B cell (primary cell): Measurements from ENCODE around the gene CCND2. TPM values are rescaled to one million over a fixed set of nuclear protein-coding genes. Genes with fewer than 3 reads are reported as not detected.
A peak's percentile ranks its signal among the peaks of the same experiment; 100 is the strongest.

Experiments
- ATAC-seq: fragments of 200-7000 bp; cut with Tn5 transposase; one replicate; pipeline ENCODE4 v1.10.0; 2021; ENCODE audit warnings: low read depth, mild to moderate bottlenecking, moderate number of reproducible peaks, moderate library complexity
- CTCF ChIA-PET: fragments of 350-600 bp; sonication (Branson Sonifier 250); formaldehyde crosslinking; loops from one replicate; lab custom pipeline; 2021; ENCODE audit warnings: antibody characterized with exemption, inconsistent platforms; lab: Charles Lee
- POLR2A ChIA-PET: fragments of 350-600 bp; sonication (Branson Sonifier 250); formaldehyde crosslinking; loops from one replicate; lab custom pipeline; 2021; ENCODE audit warnings: antibody characterized with exemption; lab: Charles Lee
- DNase-seq: peaks from one replicate; pipeline ENCODE4 v3.0.0; 2013
- H2AFZ ChIP-seq: 2 replicates; pipeline ENCODE4 v1.6.1; 2012; ENCODE audit warnings: mild to moderate bottlenecking, low read depth, low read length; ENCODE audit not compliant: insufficient read depth, poor library complexity, severe bottlenecking
- H3K27ac ChIP-seq, 2 donors: 1 replicate in 1 of 2; 2 replicates in 1 of 2; pipeline ENCODE4 v1.5.1; 2012 to 2013; ENCODE audit warnings: low read length in 2 of 2, mild to moderate bottlenecking in 2 of 2, moderate library complexity in 1 of 2
- H3K27me3 ChIP-seq, 4 experiments: fragments of 200-600 bp in 1 of 4; sonication (generic) in 1 of 4; replicated peaks in 1 of 4; 1 replicate in 2 of 4; 2 replicates in 2 of 4; pipeline versions ENCODE4 v1.6.1 to v1.7.0; 2013 to 2016; ENCODE audit warnings: low read length in 3 of 4, mild to moderate bottlenecking in 2 of 4, mixed read lengths in 1 of 4, moderate library complexity in 1 of 4; ENCODE audit not compliant: insufficient read depth in 4 of 4, control insufficient read depth in 3 of 4; ENCODE audit errors: control extremely low read depth in 1 of 4
- H3K36me3 ChIP-seq, 2 experiments: replicated peaks in 1 of 2; 1 replicate in 1 of 2; 2 replicates in 1 of 2; pipeline versions ENCODE4 v1.6.1 to v1.7.1; 2013; ENCODE audit warnings: low read length in 1 of 2; ENCODE audit not compliant: insufficient read depth in 2 of 2, control insufficient read depth in 1 of 2; ENCODE audit errors: control extremely low read depth in 1 of 2, extremely low read depth in 1 of 2
- H3K4me1 ChIP-seq, 2 donors: fragments of 200-600 bp in 1 of 2; sonication (generic) in 1 of 2; 1 replicate in 1 of 2; 2 replicates in 1 of 2; pipeline versions ENCODE4 v1.5.1 to v1.6.1; 2013 to 2017; ENCODE audit warnings: low read length in 2 of 2; ENCODE audit not compliant: control insufficient read depth in 2 of 2, insufficient read depth in 2 of 2
- H3K4me2 ChIP-seq: replicated peaks from 2 replicates; pipeline ENCODE3; 2012; ENCODE audit warnings: mild to moderate bottlenecking, low read depth, low read length; ENCODE audit not compliant: poor library complexity, severe bottlenecking
- H3K4me3 ChIP-seq, 5 experiments: fragments of 200-600 bp in 1 of 5; sonication (generic) in 1 of 5; 1 replicate in 3 of 5; 2 replicates in 2 of 5; pipeline versions ENCODE4 v1.5.1 to v1.7.0; 2011 to 2016; ENCODE audit warnings: low read length in 4 of 5, mild to moderate bottlenecking in 4 of 5, low read depth in 2 of 5, control low read depth in 1 of 5, moderate library complexity in 1 of 5; ENCODE audit not compliant: insufficient read depth in 1 of 5; ENCODE audit errors: control extremely low read depth in 1 of 5, extremely low read depth in 1 of 5
- H3K79me2 ChIP-seq: fragments of 200-600 bp; sonication (generic); one replicate; pipeline ENCODE4 v1.6.0; 2016; ENCODE audit warnings: low read length; ENCODE audit not compliant: control insufficient read depth, insufficient read depth
- H3K9ac ChIP-seq: fragments of 200-600 bp; sonication (generic); 2 replicates; pipeline ENCODE4 v1.6.1; 2017; ENCODE audit warnings: mild to moderate bottlenecking, low read length, moderate library complexity
- H3K9me3 ChIP-seq, 3 donors: one replicate each; pipeline versions ENCODE4 v1.6.1 to v1.7.1; 2013; ENCODE audit warnings: low read length in 2 of 3; ENCODE audit not compliant: control insufficient read depth in 2 of 3, insufficient read depth in 1 of 3; ENCODE audit errors: control extremely low read depth in 1 of 3
- H4K20me1 ChIP-seq: 2 replicates; pipeline ENCODE4 v1.6.0; 2012; ENCODE audit warnings: mild to moderate bottlenecking, low read length; ENCODE audit not compliant: insufficient read depth, control insufficient read depth, poor library complexity, severe bottlenecking
- H3K27ac Mint-ChIP-seq: one replicate; pipeline ENCODE4 v1.8.0; 2021; ENCODE audit warnings: mixed read lengths
- H3K27me3 Mint-ChIP-seq: one replicate; pipeline ENCODE4 v1.8.0; 2021; ENCODE audit warnings: mixed read lengths
- H3K4me1 Mint-ChIP-seq: one replicate; pipeline ENCODE4 v1.8.0; 2021; ENCODE audit warnings: mixed read lengths
- H3K4me3 Mint-ChIP-seq: one replicate; pipeline ENCODE4 v1.8.0; 2021; ENCODE audit warnings: mixed read lengths
- H3K9me3 Mint-ChIP-seq: one replicate; pipeline ENCODE4 v1.8.0; 2022; ENCODE audit warnings: mixed read lengths; ENCODE audit not compliant: insufficient read depth
- CTCF ChIP-seq: fragments of 200-600 bp; IDR thresholded peaks from one replicate; pipeline ENCODE4 v1.8.0; 2022; ENCODE audit warnings: antibody characterized with exemption, mild to moderate bottlenecking
- EZH2 ChIP-seq: IDR thresholded peaks from 2 replicates; pipeline ENCODE4 v1.6.1; 2012; ENCODE audit warnings: borderline replicate concordance, low read depth, mild to moderate bottlenecking, moderate library complexity, low read length; ENCODE audit not compliant: insufficient read depth, poor library complexity, severe bottlenecking
- WGBS: methylation state at CpG from one replicate; pipeline ENCODE4 v1.1.5; 2013; ENCODE audit warnings: missing lambda C conversion rate; ENCODE audit not compliant: insufficient coverage; 5-methylcytosine and 5-hydroxymethylcytosine counted together
- intact Hi-C: fragments of 100-400 bp; cut with micrococcal nuclease; formaldehyde crosslinking; loops from one replicate; pipeline ENCODE4 v1.10.0; 2022
- polyA plus RNA-seq: library from polyadenylated mRNA; depleted of rRNA; stranded (reverse); fragments of >200 nt; gene quantifications from 2 replicates; pipeline ENCODE4 v1.2.3, GENCODE V29; 2012
- total RNA-seq, 2 donors: library from RNA; stranded (reverse); fragments of 120-200 nt in 1 of 2; gene quantifications; 1 replicate in 1 of 2; 2 replicates in 1 of 2; pipeline versions ENCODE4 v1.2.3 to v1.2.4, GENCODE V29; 2013 to 2022

Gene CCND2
- total and polyA plus RNA-seq, 2 donors (not counting 1 experiment from before 2014, with no cell fraction given), result 9.2 to 20.6 TPM

- Histone ChIP-seq H4K20me1 (no peaks in the 10 kb centered on the region), H2AFZ (peak overlapping the region; percentile 83), H3K4me2 (peak overlapping the region; percentile 79), H3K27ac (peak overlapping the region; percentile 97 to 99), H3K36me3 (no peaks in the 10 kb centered on the region), H3K4me1 (peaks cover 19 to 39% of the 10 kb centered on the region in 2 donors), H3K9me3 (no peaks in the 10 kb centered on the region), H3K79me2 (peaks cover 15% of the 10 kb centered on the region), H3K27me3 (no peaks in the 10 kb centered on the region), H3K9ac (peak overlapping the region; percentile 91), H3K4me3 (peak overlapping the region; percentile 64 to 90 (median 77))
- under 1% methylated on average over 63 of the region's 73 CpGs for WGBS
- CTCF ChIA-PET, result interaction anchor here (0.6 to 12.6 kb wide), 17 partner anchors 8 to 383 kb away, joined by 3 to 396 read pairs (median 5); no protein-coding TSS in a partner anchor
- TF ChIP-seq CTCF (no peak), EZH2 (no peak)
- H3K27ac Mint-ChIP-seq, result peak overlapping the region; percentile 99
- ATAC-seq (peak; percentile 42), DNase-seq (peak; percentile 96)
- H3K4me1 Mint-ChIP-seq, result peaks cover 28% of the 10 kb centered on the region
- POLR2A ChIA-PET, result interaction anchor here (1.0 to 3.9 kb wide), 6 partner anchors 19 to 152 kb away, joined by 3 to 28 read pairs (median 7); no protein-coding TSS in a partner anchor
- no peaks in the 10 kb centered on the region for H3K9me3 Mint-ChIP-seq
- peak overlapping the region; percentile 99 for H3K4me3 Mint-ChIP-seq
- intact Hi-C loops, result loop anchor here (1.0 to 5.0 kb wide), 6 partner anchors 55 to 517 kb away; partner anchors contain the start of genes CRACR2A and PARP11
- H3K27me3 Mint-ChIP-seq, result no peaks in the 10 kb centered on the region
Observed at GRCh38 chr12:4269279-4269991, 4.1 kb upstream of the CCND2 start.
